ENCODE data around the gene FAM83F.
A peak's percentile ranks its signal among the peaks of the same experiment; 100 is the strongest.
"Not testable (repeated sequence)": the region's sequence is repeated elsewhere in the genome, so short reads cannot be mapped to it uniquely, and the experiment has no call there.

Gene FAM83F

DNA sequence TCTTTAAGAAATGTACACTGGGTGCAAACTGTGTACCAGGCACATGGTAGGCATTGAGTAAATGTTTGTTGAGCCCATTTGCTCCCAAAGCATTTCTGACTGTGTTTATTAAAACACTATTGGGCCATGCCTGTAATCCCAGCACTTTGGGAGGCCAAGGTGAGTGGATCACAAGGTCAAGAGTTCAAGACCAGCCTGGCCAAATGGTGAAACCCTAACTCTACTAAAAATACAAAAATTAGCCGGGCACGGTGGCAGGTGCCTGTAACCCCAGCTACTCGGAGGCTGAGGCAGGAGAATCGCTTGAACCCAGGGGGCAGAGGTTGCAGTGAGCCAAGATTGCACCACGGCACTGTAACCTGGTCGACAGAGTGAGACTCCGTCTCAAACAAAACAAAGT is 1.9 kb upstream of the FAM83F start:
- not testable (repeated sequence) for DNase-seq (ENCODE audit: extremely low read depth in 1 of 2, low read depth in 1 of 2)

DNA sequence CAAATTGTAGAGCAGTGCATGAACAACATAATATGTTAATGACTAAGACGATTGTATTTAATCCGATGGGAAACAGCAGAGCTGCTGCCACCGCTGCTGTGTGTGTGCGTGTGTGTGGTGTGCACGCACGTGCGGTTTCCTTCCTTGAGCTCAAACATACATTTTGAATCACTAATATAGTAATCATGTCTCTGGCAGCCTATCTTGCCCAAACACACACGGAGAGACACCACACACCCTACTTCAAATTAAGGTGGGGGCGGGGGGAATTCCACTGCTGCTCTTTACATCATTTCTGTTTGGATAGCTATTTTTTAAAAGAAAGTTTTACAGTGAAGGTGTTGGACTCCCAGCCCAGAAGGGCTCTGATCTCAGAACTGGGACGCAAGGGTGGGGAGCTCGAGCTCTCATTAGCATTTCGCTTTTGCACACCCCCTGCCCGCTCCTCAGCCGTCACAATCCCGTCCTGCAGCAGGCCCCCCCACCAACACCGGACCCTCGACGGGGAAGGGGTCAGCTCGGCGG is 651 bp upstream of the FAM83F start:
- DNase-seq (ENCODE audit: extremely low read depth in 1 of 2, low read depth in 1 of 2) = peak in 1 of 2 donors; percentile 39

DNA sequence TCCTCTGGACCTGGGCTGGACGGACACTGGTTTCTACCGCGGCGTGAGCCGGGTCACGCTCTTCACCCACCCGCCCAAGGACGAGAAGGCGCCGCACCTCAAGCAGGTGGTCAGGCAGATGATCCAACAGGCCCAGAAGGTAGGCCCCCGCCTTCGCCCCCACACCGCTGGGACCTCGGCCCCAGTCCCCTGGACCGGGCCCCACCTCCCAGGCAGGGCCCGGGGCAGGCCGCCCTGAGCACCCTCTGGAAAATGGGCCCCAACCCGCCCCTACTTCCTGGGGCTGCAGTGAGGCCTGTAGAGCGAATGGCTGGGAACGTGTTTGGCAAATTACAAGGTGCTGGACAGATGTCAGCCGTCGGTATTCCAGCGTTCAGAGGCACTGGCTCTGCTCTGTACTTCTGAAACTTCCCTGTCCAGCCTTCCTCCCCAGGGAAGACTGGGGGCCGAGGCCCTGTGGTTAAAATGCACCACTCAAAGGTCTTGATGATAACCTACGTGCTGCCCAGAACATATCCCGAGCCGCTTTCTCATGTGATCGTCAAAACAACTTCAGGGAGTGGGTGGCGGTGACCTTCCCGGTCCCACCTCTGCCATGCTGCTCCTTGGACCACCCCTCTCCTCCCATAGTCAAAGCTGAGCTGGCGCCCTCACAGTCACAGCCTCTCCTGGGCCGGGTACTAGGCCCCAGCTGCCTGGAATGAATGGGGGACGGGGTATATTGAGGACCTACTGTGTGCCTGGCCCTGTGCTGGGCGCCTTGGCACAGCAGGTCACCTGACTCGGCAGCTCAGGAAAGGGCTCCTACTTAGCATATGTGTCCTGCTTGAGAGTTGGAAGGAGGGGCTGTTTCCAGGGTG is 869 bp downstream of the FAM83F start:
- no peak for DNase-seq (ENCODE audit: extremely low read depth in 1 of 2, low read depth in 1 of 2)

DNA sequence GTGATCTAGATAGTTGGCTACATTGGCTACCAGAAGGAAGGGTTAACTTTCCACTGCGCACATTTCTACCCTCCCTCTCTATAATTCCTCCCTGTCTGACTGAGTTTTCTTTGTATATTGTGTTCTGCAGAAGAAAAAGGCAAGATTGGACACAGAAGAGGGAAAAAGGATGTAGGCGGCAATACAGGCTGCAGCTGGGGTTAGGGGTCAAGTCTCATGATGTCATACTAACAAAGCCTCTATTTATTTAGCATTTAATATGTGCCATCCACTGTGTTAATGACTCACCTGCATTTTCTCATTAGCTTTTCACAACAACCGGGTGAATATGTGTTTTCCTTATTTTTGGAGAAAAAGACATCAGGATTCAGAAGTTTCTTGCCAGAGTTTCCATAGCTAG is 2.0 kb downstream of the FAM83F start:
- no peak for DNase-seq (ENCODE audit: extremely low read depth in 1 of 2, low read depth in 1 of 2)

DNA sequence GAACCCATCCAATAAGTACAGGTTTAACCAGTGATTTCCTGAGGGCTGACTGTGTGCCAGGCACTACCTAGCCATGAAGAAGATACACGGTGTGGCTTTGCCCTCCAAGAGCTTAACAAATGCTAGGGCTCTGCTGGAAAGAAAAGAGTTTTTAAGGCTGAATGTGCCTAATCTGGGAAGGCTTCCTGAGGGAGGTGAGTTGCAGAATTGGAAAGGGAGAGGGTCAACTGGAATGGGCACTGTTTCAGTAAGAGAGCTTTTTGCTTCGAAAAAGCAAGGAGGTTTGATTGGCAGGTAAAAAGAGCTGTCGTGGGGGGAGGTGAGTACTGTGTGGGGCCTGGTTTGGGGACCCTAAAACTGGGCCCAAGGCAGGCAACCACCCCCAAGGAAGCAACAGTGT is 2.7 kb downstream of the FAM83F start:
- DNase-seq (ENCODE audit: extremely low read depth in 1 of 2, low read depth in 1 of 2) = no peak

DNA sequence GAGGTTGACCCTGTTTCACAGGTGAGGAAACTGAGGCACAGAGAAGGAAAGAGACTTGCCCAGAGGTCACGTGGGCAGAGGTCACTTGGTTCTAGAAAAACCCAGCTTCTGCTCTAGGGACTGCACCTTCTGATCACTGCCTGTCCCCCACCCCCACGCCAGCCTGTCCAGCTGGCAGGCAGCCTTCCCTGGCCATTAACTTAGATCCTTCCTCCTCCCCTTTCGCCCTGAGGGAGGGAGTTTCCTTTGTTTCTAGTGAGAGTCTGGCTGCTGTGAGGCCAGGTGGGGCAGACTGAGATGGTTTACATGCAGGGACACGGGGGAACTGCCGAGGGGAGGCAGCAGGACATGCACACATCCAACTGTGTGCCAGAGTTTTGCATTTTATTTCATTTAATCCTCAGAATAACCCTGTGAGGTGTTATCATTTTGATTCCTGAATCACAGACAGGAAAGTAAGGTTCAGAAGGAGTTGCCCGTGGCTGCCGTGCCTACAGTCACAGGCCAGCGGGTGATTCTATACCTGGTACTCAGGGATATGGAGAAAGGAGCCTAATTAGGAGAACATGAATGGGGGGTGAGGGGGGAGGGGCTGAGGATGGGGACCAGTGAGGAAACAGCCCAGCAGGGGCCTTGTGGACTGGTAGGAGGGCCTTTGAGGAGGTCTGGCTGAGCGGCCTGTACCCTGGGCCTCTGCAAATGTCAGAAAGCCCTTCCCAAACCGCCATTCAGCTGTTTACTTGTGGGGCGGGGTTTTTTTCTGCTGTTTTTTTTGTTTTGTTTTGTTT is 3.4 kb downstream of the FAM83F start:
- DNase-seq (ENCODE audit: extremely low read depth in 1 of 2, low read depth in 1 of 2) = no peak

DNA sequence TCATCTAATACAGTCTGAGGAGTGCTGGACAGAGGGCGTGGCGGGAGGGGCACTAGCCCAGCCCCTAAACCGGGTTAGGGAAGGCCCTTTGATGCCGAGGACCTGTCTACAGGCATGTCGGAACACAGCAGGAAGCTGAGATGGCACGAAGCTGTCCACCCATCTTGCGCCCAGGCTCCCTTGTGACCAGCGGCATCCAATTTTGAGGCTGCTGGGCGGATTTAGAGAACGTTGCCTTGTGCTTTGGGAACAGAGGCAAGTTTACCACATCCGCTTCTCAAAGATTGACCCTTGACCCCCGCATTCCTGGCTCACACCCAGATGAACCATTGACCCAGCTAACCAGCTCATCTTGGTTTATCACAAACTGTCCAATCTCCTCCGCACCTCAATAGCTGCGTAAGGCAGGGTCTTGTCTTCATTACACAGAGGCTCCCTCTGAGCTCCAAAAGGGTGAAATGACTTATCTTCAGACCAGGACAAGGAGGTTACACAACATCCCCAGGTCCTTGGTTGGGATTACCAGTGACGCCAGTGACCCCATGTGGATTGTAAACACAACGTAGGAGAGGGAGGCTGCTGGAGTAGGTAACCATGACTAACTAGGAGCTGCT is 4.5 kb downstream of the FAM83F start:
- DNase-seq (ENCODE audit: extremely low read depth in 1 of 2, low read depth in 1 of 2) = no peak

DNA sequence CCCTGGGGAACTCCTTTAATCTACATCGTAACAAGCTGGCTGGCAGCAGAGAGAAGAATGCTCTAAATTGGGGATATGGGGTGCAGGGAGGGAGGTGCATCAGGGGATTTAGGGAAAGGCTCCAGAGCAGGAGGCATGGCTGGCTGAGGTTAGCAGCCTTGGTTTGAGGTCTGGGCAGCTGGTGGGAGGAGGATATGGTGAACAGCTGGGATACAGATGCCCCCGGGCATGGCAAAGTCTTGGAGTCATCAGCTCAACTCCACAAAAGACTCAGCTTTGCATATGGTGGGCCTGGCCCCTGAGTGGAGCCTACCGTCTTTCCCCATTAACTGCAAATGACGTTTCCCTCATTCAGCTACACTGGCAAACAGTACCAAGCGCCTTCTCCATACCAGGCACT is 5.4 kb downstream of the FAM83F start:
- no peak for DNase-seq (ENCODE audit: extremely low read depth in 1 of 2, low read depth in 1 of 2)

DNA sequence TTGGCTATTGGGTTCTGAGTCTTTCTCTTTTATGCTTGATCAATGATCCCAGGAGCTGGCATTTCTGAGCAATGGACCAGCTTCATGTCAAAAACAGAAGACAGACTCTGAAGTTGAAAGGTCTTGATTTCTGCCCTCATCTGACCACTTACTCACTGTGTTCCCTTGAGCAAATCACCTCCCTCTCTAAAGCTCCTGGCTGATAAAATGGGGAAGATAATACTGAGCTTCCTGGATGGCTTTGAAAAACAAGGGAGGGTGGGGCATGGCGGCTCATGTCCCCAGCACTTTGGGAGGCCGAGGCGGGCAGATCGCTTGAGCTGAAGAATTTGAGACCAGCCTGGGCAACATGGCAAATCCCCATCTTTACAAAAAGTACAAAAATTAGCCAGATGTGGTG is 6.4 kb downstream of the FAM83F start:
- DNase-seq (ENCODE audit: extremely low read depth in 1 of 2, low read depth in 1 of 2) = no peak

DNA sequence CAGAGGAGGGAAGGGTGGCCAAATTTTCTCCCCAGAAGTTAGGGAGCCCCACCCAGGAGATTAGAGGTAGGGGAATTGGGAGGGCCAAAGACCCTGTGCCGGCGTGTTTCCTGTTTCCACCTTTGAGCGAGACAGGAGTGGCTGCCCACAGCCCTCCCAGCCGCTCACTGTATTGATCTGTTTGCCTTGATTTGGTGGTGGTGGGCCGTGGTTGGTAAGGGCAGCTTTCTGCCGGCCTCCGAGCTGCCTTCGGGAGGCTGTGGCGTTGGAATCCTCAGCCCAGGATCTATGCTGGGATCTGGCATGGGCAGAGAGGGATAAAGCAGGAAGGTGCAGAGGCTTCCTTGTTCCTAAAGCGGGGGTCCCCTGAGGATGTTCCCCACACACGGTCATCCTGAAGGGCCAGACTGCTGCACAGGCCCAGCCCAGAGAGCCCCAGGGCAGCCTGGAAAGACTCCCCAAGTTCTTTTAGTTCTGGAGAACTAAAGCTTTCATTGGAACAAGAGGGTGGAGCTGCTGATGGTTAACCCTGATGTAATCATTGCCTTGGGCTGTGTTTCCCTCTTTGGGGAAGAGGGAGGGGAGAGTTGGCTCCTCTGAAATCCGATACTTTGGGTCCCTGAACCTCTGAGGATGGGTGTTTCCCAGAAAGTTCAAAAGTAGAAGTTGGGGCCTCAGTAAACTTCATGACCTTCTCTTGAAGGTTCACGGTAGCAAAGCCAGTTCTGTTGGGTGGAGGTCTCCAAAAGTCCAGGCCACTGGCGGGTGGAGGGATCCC is 7.2 kb downstream of the FAM83F start:
- no peak for DNase-seq (ENCODE audit: extremely low read depth in 1 of 2, low read depth in 1 of 2)

DNA sequence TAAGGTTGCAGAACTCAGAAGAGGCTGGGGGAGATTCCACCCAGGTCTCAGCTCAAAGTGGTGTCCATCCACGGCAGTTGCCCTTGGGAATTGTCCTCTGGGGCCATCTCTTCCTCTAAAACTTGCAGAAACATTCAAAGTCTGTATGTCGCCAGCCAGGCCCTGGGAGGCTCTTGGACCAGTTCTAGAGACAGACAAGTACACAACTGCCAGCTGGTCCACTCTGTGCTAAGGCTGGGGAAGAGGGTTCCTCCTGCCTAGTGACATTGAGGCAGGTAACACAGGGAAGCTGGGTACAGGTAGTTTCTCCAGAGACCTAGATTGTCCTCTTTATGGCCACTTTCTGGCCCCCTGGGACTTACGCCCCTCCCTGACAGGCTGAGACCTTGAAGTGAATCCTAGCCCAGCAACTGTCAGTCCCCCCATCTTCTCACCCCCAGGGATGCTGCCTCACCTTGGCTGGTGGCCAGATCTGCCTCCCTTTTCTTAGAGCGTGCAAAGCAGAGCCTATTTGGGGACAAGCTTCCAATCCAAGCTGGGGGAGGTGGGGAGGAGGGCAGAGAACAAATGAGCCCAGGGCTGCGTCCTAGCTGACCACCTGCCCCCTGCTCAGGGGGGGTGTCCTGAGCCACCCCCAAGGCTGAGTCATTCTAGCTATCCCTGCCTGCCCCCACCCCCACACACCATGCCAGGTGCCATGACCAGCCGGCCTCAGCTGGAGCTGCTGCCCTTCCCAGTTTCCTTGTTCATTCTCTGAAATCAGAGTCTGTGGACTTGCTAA is 8.4 kb downstream of the FAM83F start:
- DNase-seq (ENCODE audit: extremely low read depth in 1 of 2, low read depth in 1 of 2) = no peak

DNA sequence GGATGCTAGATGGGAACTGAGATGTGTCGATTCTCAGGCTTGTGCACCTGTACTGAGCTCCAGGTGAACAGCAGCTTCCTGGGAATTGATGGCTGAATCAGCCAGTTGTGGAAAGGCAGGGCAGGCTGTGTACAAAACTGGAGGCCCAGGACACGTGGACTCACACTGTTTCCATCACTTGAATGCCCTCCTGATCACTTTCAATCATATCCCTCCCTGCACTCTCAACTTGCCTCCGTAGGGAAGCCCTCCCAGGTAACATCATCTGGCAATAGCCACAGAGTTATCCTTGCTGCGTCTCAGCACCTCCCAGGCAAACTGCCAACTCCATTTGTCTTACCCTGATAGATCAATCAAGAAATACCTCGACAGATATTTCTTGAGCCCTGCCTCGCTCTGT is 10.1 kb downstream of the FAM83F start:
- no peak for DNase-seq (ENCODE audit: extremely low read depth in 1 of 2, low read depth in 1 of 2)

DNA sequence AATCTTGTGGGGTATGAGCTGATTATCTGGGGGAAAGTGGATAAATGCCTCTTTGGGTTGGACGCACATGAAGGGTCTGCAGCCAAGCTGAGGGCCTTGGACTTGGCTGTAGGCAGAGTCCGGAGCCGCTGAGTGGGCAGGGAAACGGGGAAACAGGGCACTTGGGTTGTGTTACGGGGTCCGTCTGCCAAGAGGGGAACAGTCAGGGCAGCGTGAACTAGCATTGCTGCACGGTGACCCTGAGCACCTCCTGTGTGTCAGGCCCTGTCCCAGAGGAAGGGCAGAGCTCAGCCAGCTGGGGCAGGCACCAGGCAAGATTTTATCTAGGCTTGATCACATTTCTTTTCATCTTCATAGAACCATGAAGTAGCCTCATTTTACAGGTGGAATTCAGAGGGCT is 11.9 kb downstream of the FAM83F start:
- no peak for DNase-seq (ENCODE audit: extremely low read depth in 1 of 2, low read depth in 1 of 2)

DNA sequence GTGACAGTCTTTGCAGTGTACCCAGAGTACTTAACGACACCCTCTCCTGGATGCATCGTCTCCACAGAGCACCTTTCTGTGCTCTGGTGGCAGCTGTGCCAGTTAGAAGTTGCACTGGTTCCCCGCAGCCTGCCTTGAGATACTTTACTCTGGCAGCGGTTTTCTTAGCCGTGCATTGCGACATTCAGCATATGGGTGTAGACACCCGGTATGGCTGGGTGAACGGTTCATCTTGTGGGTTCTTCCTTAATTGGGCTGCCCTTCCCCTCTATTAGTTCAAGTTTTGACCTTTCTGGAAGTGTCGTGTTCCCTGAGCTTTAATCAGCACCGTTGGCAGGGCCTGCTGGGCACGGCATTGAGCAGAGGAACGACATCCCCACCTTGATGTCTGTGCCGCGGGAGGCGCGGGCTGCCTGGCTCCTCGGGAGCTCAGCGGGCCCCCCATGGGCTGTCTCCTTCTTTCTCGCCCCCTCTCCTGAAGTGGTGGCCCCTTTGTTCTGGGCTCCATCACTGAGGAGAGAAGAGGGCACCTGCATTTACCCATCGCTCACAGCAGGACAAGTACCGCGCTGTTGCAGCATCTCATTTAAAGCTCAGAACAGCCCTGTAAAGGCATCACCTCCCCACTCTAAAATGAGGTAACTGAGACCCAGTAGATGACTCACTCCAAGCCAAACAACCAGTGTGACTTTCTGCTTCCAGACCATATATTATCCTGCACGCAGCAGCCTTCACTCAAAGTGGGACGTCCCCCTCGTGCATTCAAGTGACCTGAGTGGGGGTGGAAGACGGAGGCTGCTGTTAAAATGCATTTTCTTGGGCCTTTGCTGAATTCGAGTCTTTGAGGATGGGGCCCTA is 13.3 kb downstream of the FAM83F start:
- no peak for DNase-seq (ENCODE audit: extremely low read depth in 1 of 2, low read depth in 1 of 2)

DNA sequence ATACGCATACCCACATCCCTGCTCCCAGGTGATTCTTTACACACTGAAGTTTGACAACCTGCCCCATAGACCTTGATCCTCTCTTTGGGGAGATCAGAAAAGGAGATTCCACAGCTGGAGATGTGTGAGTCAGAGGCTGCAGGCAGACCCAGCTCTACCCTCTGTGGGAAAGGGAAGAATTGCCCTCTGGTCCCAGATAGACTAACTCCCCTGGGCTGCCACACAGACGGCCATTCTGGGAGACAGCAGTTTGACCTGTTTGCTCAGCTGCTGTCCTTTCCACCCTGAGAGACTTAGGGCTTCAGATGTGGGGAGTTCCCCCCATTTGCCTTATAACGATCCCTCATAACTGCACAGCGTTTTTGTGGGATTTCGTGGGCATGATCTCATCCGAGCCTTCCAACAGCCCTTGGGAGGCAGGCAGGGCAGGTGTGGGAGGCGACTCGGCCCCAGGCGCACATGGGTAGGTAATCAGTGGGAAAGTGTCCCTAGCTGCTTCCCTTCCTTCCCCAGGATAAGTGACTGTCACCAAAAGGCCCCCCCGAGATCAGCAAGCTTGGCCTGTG is 14.1 kb downstream of the FAM83F start:
- no peak for DNase-seq (ENCODE audit: extremely low read depth in 1 of 2, low read depth in 1 of 2)

DNA sequence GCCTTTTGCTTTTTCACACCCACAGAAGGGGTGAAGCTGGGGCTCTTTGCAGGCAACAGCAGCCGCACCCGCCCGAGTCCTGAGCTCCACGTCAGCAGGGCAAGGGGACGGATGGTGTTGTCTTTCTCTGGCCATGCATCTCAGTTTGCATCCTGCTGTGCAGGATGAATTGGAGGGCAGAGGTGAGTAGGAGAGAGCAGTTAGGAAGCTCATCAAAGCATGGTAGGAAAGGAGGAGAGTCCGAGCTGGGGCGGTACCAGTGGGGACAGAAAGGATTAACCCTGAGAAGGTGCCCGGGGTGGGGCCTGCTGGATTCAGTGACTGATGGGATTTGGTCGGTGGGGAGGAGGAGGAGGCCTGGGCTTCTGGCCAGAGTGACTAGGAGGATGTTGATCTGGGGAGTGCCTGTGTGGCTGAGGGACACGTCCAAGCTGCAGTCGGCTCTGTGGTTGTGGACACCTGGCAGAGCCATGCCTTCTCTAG is 14.6 kb downstream of the FAM83F start:
- no peak for DNase-seq (ENCODE audit: extremely low read depth in 1 of 2, low read depth in 1 of 2)

DNA sequence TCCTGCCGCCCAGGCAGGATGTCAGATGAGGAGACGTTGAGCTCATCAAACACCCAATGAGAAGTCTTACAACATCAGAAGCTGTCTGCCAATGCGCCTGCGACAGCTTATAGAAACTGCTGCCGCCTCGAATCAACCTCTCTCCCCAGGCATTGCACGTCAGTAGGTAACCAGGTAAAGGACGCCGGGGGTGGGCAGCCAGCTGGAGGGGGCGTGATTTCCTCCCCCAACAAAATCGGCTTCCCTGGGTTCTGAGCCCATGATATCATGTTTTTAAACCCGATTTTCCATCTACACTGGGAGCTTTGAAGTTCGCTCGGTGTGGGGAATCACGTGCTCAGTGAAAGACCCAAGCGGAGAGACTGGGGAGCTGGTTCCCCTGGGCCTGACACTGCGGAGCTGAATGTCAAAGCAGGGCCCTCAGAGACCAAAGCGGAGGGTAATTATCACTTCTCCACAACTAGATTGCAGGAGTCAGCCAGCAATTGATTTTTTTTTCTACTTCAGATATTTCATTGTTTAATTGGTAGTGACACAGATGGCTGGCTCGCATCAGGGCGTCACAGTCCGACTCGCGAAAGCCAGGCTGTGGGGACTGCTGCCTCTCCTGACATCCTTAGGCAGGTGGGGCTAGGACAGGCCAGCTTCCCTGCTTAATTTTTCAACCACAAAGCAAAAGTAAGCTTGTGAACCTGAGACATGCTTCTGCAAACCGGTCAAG is 15.4 kb downstream of the FAM83F start:
- DNase-seq (ENCODE audit: extremely low read depth in 1 of 2, low read depth in 1 of 2) = peak in 1 of 2 donors; percentile 30

DNA sequence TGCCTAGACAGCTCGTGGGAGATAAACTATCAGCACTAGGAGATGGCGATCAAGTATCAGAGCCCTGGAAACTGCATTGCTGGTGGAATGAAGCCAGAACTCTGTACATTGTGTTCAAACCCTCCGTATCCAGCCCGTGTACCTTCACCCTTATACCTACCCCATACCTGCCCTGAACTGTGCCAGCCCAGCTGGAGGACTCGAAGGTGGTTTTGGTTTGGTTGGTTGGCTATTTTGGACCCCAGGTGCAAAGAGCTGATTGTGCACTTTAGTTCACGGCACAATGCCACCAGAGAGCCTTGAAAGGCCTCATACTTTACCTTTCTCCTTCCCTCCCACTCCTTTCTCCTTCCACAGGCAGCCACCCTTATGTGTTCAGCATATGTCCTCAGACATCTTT is 16.0 kb downstream of the FAM83F start:
- no peak for DNase-seq (ENCODE audit: extremely low read depth in 1 of 2, low read depth in 1 of 2)

All from activated CD8-positive, alpha-beta memory T cell treated with anti-CD3 and anti-CD28 coated beads for 1 hour (primary cell).